Coronary artery (tissue), 2 donors: ENCODE results near the gene IMMP2L.

Experiments used
- DNase-seq: peaks from one replicate; pipeline ENCODE4 v3.0.0-alpha.2; 2017; ENCODE audit warnings: low spot score
- H3K27ac ChIP-seq, 2 donors: fragments of 200-600 bp; sonication (generic); one replicate each; pipeline ENCODE4 v1.5.1; 2016 to 2019
- H3K4me3 ChIP-seq: fragments of 200-600 bp; sonication (generic); 2 replicates; pipeline ENCODE4 v1.5.1; 2016; ENCODE audit warnings: mild to moderate bottlenecking, moderate library complexity
- CTCF ChIP-seq: fragments of 200-600 bp; sonication (generic); IDR thresholded peaks from one replicate; pipeline ENCODE4 v1.5.1; 2019; ENCODE audit warnings: antibody characterized with exemption

The IMMP2L gene

GRCh38 chr7:111410899-111411298 lies 151.4 kb downstream of the IMMP2L start:
- Histone ChIP-seq H3K27ac (no peak overlapping the region), H3K4me3 (no peak overlapping the region)
- DNase-seq = no peak
- no peak for TF ChIP-seq CTCF

GRCh38 chr7:111409714-111410422 lies 152.4 kb downstream of the IMMP2L start:
- DNase-seq = no peak
- TF ChIP-seq CTCF = no peak
- H3K27ac ChIP-seq = no peak overlapping the region
- H3K4me3 ChIP-seq = no peak overlapping the region

GRCh38 chr7:111408724-111409123 lies 153.6 kb downstream of the IMMP2L start:
- no peak for TF ChIP-seq CTCF
- Histone ChIP-seq H3K27ac (no peak overlapping the region), H3K4me3 (no peak overlapping the region)
- no peak for DNase-seq

DNA sequence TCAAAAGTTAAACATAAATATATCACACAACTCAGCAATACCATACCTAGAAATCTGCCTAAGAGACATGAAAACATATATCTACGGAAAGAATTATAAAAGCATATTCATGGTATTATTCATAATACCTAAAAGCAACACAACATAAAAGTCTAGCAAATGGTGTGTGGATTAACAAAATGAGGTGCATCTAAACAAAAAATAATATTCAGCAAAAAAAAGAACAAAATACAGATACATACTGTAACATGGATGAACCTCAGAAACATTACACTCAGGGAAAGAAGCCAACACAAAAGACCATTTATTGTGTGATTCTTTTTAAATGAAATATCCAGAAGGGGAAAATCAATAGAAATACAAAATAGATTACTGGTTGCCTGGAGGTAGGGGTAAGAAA lies 155.0 kb downstream of the IMMP2L start:
- no peak overlapping the region for H3K4me3 ChIP-seq
- DNase-seq = no peak
- H3K27ac ChIP-seq = no peak overlapping the region
- TF ChIP-seq CTCF = no peak

GRCh38 chr7:111405621-111406020 lies 156.7 kb downstream of the IMMP2L start:
- no peak overlapping the region for H3K27ac ChIP-seq
- TF ChIP-seq CTCF = no peak
- no peak overlapping the region for H3K4me3 ChIP-seq
- DNase-seq = no peak

DNA sequence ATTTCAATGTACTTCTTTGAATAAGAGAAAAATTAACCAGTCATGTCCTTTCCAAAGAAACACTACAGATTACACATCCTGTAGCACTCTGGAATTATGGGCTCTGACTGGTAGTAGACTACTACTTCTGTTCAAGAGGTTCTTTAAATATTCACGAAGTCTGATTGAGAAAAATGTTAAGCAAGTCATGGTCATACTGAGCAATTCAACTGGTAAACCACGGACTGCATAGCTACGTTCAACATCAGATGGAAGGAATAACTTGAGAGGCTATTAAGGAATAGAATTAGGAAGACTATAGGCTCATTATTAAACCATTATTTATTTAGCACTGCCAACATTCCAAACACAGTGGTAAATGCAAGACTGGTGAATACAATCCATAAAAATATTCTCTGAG lies 160.8 kb downstream of the IMMP2L start:
- TF ChIP-seq CTCF = no peak

DNA sequence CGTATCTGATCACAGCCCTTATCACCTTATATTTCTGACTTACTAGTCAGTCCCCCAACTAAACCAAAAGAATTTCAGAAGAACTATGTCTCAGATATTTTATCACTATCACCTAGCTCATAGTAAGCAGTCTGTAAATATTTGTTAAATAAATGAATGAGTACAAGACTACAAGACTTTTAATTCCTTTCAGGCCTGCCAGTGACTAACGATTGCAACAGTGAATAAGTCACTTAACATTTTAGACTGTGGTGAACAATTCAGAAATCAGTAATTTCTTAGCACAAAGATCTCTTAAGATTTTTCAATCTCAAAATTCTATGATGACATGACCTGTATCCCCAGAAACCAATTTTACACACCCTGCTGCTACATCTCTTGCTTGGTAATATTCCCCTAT lies 162.2 kb downstream of the IMMP2L start:
- no peak for DNase-seq
- H3K27ac ChIP-seq = no peak overlapping the region
- H3K4me3 ChIP-seq = no peak overlapping the region
- no peak for TF ChIP-seq CTCF

More for the DNA sequence above, 160.8 kb downstream of the IMMP2L start:
- no peak for DNase-seq
- H3K4me3 ChIP-seq = no peak overlapping the region
- no peak overlapping the region for H3K27ac ChIP-seq
